Ecto neural progenitor cell (in vitro differentiated cells): ENCODE results near the gene MGST2.
"Not testable (repeated sequence)": the region's sequence is repeated elsewhere in the genome, so short reads cannot be mapped to it uniquely, and the experiment has no call there.

ENCODE experiments used
- DNase-seq: peaks from one replicate; pipeline ENCODE4 v3.0.0-alpha.2; 2018; ENCODE audit warnings: low spot score

MGST2 gene

DNA sequence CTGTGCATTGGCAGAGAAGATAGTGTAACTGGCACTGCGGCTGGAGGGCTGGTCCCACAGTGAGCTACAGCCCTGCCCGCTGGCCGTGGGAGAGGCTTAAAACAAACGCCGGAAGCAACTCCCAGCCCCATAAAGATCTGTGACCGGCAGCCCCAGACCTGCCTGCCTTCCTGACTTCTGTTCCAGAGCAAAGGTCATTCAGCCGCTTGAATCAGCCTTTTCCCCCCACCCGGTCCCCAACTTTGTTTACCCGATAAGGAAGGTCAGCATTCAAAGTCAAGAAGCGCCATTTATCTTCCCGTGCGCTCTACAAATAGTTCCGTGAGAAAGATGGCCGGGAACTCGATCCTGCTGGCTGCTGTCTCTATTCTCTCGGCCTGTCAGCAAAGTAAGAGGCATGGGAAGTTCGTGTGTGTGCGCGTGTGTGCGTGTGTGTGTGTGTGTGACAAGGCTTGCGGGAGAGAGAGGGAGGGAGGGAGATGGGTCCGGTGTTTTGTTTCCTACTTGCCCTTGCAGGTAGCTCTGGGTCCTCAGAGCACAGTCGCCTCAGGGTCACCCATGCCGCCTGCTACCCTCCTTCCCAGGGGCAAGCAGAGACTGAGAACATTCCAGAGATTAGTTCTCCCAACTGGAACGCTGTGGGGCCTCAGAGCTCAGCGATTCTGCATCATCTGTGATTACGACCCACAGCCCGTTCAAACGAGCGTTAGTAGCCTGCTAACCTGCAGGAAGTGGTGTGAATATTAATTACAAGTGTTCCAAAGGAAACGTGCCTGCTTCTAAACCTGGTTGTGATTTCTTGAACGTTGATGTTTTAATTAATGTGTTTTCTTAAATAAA, at the start of gene MGST2:
MGST2 (plus strand) TSS at position 130 of the 840 bp plus-strand sequence; CDS start at position 331, 201 bp downstream.
- peak; percentile 75 for DNase-seq

DNA sequence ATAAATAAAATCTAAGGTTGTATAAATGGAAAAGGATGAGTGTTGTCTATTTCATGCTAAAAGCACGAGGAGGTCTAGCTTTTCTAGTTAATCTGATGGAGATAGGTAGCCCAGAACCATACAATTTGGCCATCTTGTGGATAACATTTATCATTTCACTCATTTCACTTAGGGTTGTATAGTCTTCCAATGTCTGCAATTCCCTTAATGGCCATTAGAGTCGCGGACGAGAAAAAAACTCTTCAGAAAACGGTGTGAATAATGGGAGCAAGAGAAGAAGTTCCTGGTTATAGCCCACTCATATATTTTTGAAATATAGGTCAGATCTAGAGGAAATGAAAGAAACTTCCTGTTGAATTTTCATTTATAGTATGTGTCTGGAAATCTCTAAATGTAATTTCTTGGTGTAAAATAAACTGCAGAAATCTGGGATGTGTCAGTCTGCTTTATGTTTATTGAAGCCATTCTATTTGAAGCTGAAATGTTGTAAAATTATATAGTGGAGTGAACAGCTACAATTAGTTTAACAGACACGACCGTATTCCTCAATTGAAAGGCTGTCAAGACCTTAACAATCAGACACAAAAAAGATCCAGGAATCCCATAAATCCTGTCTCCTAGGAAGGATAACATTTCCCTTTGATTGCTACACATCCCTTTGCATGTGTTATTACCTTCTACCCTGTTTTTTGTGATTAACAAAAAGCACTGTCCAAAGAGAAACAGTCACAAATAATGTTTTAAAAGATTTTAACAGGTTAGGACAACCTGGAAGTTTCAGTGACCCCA, 47.7 kb upstream of the MGST2 start:
- no peak for DNase-seq

DNA sequence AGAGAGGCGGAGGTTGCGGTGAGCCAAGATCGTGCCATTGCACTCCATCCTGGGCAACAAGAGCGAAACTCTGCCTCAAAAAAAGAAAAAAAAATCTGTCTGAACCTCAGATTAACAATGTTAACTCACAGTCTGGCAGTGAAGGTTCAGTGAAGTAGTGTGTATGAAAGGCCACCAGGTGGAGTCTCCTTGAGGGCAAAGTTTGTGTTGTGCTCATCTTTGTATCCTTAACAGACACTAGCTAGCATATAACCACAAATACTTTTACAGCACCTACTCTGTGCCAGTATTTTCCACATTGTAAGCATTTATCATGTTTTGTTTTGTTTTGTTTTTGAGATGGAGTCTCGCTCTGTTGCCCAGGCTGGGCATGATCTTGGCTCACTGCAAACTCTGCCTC, 46.0 kb upstream of the MGST2 start:
- DNase-seq: no peak

GRCh38 chr4:139622901-139623381, 42.7 kb upstream of the MGST2 start:
- no peak for DNase-seq

DNA sequence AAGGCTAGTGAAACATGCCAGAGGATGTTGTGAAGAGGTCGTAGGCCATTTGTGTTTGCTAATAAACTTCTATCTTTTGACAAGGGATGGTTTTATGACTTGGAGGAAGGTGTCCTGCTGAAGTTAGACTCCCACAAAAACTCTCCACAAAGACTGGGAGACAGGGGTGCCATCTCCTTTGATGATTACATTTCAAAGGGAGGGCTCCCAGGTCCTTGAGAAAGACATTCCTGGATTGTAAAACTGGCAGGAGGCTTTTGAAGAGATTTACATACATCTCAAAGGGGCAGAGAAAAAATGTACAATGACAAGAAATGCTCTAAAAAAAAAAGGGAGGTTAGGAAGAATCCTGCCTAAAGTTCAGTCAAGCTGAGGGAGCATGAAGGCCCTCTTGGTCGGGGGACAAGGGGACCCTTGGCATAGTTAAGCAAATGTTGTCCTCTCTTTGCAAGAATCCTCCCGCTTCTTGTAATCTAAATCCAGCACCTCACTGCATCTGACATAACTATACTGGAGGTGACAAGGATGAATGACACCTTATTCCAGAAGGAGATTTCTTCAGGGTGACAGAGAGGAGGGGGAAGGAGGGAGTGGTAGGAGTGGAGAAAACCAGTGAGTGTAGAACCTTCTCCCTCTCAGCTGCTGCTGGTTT, 41.1 kb upstream of the MGST2 start:
- no peak for DNase-seq

DNA sequence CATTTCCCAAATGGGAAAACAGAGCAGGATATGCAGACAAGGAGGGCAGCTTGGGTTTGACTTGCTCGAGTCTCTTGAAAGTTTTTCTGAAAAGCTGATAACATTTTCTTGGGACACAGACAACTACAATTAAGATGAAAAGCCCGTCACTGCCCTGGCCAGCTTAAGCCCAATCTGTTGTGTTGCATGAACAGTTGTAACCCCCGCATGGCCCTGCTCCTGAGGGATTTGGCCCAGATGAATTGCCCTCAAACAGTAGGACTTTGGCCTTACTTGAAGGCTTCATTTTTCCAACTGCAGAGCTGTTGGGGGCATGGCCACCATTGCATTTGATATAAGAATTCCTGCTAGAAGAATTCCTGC, 40.5 kb upstream of the MGST2 start:
- no peak for DNase-seq

GRCh38 chr4:139625482-139625881, 40.1 kb upstream of the MGST2 start:
- DNase-seq: no peak

- DNase-seq: no peak
Measured at GRCh38 chr4:139628184-139629012, 37.2 kb upstream of the MGST2 start.

- no peak for DNase-seq
Measured at GRCh38 chr4:139629436-139630125, 36.0 kb upstream of the MGST2 start.

- DNase-seq: no peak
Measured at GRCh38 chr4:139630126-139630495, 35.5 kb upstream of the MGST2 start.

GRCh38 chr4:139630991-139631390, 34.6 kb upstream of the MGST2 start:
- no peak for DNase-seq

DNA sequence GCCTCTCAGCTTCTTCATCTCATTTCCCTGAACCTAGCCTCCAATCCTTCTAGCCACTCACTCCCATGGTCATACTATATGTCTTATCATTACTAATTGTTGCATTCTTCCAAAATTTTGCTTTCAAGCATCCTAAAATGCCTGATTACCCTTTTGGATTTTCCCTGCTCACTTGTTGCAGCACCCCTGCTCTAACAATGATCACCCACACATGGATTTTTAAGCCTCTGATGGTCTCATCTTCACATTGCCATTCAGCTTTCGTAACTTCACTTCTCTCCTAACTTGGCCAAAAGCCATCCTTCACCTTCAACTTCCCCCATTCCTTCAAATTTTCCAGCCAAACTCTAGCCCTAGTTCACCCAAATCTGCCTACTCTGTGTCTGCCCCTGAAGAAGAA, 33.8 kb upstream of the MGST2 start:
- DNase-seq: no peak

DNA sequence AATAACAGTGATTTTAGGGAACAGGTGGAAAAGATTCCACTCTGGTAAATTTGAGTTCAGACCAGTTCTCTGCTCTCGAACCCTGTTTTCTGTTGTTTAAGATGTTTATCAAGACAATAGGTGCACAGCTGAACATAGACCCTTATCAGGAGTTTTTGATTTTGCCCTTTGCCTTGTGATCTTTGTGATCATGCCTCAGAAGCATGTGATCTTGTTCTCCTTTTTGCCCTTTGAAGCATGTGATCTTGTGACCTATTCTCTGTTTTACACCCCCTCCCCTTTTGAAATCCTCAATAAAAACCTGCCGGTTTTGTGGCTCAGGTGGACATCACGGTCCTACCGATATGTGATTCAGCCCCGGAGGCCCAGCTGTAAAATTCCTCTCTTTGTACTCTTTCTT, 32.9 kb upstream of the MGST2 start:
- DNase-seq: not testable (repeated sequence)

DNA sequence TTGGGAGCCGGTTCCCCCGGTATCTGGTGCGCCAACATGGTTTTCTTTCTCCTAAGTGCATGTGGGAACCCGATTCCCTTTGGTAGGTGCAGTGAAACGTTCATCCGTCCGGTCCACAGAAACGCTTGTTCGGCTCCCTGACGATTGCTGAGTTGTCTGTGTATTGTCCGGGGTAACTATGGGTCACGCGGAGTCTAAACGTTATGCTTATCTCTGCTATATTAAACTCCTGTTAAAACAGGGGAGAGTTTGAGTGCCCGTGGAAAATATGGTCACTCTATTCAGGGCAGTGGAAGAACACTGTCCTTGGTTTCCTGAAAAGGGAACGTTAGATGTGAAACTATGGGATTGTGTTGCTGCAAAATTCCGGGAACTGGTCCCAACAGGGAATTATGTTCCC, 32.4 kb upstream of the MGST2 start:
- no peak for DNase-seq

DNA sequence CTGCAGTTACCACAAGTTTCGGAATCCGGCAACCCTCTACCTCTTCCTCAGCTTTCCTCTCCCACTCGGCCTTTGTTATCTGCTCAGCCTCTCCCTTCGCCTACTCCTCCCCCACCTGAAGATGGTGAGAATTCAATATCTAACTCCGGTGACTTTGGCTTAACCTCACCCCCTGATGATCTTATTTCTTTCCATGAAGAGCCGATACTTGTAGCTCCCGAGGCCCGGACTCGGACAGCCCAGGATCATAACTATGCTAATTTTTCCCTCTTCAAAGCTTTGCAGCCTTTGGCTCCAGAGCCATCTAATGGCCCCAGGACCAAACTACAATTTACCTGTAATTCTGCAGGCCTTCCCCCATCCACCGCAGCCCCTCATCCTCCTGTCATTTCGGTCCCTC, 32.0 kb upstream of the MGST2 start:
- no peak for DNase-seq

DNA sequence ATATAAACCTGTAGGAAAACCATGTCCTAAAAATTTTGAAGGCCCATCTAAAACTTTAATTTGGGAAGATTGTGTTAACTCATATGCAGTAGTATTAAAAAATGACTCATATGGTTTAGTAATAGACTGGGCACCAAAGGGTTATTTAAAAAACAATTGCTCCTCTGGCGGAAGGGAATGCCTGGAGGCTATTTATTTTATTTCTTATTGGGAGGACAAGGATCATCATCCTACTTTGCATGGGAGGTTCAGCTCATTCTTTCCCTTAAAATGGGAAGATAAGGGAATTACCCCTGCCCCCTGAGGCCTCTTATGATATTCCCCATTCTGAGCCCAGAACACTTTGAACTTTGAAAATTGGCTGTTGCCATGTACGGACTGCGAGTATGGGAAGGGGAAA, 29.7 kb upstream of the MGST2 start:
- no peak for DNase-seq

GRCh38 chr4:139638306-139638705, 27.3 kb upstream of the MGST2 start:
- not testable (repeated sequence) for DNase-seq

- DNase-seq: no peak
Measured at GRCh38 chr4:139639654-139640053, 26.0 kb upstream of the MGST2 start.

GRCh38 chr4:139641218-139641617, 24.4 kb upstream of the MGST2 start:
- DNase-seq: no peak

DNA sequence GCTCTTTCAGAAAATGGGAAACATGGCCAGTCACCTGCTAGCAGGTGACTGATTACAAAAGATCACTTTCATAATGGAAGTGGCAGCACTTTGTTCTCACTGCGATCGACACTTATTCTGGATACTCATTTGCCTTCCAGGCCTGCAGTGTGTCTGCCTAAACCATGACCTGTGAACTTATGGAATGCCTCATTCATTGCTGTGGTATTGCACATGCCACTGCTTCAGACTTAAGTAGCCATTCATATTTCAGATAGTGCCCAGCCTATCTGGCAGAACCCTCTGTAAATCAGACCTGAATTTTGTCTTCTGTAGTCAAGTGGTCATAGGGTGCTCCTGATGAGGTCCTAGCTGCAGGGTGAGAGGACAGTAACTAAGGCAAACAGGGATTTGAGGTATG, 23.3 kb upstream of the MGST2 start:
- DNase-seq: no peak
